Progenitor cell of endocrine pancreas (in vitro differentiated cells): Measurements from ENCODE around the gene TM9SF1. TPM values are rescaled to one million over a fixed set of nuclear protein-coding genes. Genes with fewer than 3 reads are reported as not detected.
"Not testable (repeated sequence)": the region's sequence is repeated elsewhere in the genome, so short reads cannot be mapped to it uniquely, and the experiment has no call there.

ENCODE experiments used
- DNase-seq: peaks from one replicate; pipeline ENCODE4 v3.0.0; 2021; ENCODE audit warnings: low spot score; ENCODE audit not compliant: unreplicated experiment
- H3K27ac Mint-ChIP-seq: 2 replicates; pipeline ENCODE4 v1.8.0; 2021; ENCODE audit warnings: mild to moderate bottlenecking, moderate library complexity, mixed read lengths
- H3K27me3 Mint-ChIP-seq: 2 replicates; pipeline ENCODE4 v1.8.0; 2021; ENCODE audit warnings: mixed read lengths
- H3K36me3 Mint-ChIP-seq: 2 replicates; pipeline ENCODE4 v1.8.0; 2022; ENCODE audit warnings: mixed read lengths; ENCODE audit not compliant: insufficient read depth
- H3K4me1 Mint-ChIP-seq: 2 replicates; pipeline ENCODE4 v1.8.0; 2021; ENCODE audit warnings: low read depth, mixed read lengths
- H3K4me3 Mint-ChIP-seq: 2 replicates; pipeline ENCODE4 v1.8.0; 2021; ENCODE audit warnings: low read depth, mild to moderate bottlenecking, moderate library complexity, mixed read lengths
- H3K9me3 Mint-ChIP-seq: 2 replicates; pipeline ENCODE4 v1.8.0; 2021; ENCODE audit warnings: low read depth, mixed read lengths
- total RNA-seq: library from RNA; stranded (reverse); gene quantifications from 2 replicates; pipeline ENCODE4 v1.2.1, GENCODE V29; 2021
- TF ChIP-seq, protein P1 (sequence below): fragments of 200-600 bp; sonication (generic); IDR thresholded peaks from one replicate; pipeline ENCODE4 v1.5.0; 2021; ENCODE audit warnings: antibody characterized with exemption, mild to moderate bottlenecking; ENCODE audit not compliant: unreplicated experiment

TM9SF1 gene
- total RNA-seq, 1 donor from 2014 or later = 56.2 TPM

DNA sequence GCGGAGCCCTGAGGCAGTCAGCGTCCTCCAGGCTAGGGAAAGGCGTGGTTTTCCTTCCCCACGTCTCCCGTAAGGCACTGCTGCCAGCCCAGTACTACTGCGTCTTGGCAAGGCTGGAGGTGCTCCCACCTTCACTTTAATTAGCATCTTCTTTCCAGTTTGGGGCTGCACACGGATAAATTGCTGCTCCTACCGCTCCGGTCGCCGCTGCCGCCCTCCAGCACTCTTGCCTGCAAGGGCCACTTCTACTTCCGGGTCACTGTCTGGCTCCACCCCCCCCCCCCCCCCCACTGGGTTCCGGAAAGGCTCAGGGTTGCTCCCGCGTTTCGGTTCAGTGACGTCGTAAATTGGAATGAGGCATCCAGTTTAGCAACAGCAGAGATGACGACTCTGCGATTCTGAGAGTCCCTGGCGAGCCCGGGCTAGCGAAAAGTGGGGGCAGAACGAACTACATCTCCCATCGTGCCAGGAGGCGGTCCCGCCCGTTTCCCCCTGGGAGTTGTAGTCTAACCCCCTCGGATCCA lies 36.9 kb upstream of the TM9SF1 start, which contains the start of gene NEDD8:
NEDD8 (minus strand) TSS at position 247 of the 524 bp plus-strand sequence; CDS start at position 147, 100 bp downstream.
- TF ChIP-seq, protein P1, sequence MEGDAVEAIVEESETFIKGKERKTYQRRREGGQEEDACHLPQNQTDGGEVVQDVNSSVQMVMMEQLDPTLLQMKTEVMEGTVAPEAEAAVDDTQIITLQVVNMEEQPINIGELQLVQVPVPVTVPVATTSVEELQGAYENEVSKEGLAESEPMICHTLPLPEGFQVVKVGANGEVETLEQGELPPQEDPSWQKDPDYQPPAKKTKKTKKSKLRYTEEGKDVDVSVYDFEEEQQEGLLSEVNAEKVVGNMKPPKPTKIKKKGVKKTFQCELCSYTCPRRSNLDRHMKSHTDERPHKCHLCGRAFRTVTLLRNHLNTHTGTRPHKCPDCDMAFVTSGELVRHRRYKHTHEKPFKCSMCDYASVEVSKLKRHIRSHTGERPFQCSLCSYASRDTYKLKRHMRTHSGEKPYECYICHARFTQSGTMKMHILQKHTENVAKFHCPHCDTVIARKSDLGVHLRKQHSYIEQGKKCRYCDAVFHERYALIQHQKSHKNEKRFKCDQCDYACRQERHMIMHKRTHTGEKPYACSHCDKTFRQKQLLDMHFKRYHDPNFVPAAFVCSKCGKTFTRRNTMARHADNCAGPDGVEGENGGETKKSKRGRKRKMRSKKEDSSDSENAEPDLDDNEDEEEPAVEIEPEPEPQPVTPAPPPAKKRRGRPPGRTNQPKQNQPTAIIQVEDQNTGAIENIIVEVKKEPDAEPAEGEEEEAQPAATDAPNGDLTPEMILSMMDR = no peak
- Mint-ChIP-seq H3K9me3 (no peaks in the 10 kb centered on the region), H3K4me1 (peaks cover 17% of the 10 kb centered on the region), H3K4me3 (peak within 1 kb of the TSS; percentile 98), H3K27me3 (no peaks in the 10 kb centered on the region), H3K36me3 (peaks cover 8% of the 10 kb centered on the region), H3K27ac (peak within 1 kb of the TSS; percentile 97)
- DNase-seq = peak; percentile 50

DNA sequence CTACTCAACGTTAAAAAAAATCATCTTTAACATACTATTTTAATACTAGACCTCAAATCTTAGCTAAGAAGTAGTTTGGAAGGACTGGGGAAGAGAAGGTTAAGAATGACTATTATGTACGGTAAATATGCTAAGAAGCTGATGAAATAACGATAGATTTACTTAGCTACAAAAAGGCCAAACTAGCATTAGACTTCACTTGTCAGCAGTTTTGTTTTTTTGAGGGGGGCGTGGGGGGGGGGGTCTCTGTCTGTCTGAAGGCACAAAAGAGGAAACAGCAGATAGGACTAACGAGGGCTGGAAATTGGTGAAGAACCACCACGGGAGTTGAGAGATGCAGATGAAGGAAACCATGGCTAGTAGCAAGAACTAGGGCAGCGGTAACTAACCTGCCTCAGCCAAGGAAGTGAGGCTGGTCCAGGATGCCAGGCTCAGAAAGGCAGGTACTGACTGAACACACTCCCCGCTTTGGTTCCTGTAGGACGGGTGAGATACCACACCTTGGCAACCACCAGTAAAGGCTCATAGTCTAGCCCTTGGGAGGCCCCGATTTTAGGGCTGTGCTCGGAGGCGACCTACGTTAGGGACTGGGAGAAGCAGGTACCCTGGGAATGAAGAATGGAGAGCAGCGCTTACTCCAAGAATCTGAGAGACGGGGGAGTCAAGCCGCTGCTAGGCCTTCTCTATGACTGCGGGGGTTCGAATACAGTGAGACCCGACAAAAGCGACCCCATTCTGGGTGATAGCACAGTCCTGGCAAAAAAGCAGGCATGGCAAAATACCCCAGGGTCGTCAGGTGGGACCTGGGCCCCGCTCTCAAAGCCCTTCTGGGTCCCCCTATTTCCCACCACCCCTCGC lies 36.3 kb upstream of the TM9SF1 start:
- Mint-ChIP-seq H3K36me3 (peaks cover 6% of the 10 kb centered on the region), H3K27me3 (no peaks in the 10 kb centered on the region), H3K4me1 (peaks cover 17% of the 10 kb centered on the region), H3K9me3 (no peaks in the 10 kb centered on the region), H3K27ac (peak overlapping the region; percentile 97), H3K4me3 (peak overlapping the region; percentile 98)
- no peak for DNase-seq
- TF ChIP-seq, protein P1 = no peak

DNA sequence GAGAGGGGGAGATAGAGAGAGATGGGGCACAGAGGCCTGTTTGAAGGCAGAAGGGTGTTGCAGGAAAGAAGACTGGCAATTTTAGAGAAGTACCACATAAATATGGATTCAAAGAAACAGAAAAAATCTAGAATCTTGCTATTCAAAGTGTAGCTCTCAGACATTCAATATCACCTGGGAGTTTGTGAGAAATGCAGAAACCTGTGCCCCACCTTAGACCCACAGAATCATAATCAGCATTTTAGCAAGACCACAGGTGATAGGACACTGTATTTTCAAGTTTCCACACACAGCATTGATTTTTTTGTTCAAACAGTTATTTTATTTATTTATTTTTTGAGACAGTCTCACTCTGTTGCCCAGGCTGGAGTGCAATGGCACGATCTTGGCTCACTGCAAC lies 33.7 kb upstream of the TM9SF1 start:
- H3K27me3 Mint-ChIP-seq = no peaks in the 10 kb centered on the region
- TF ChIP-seq, protein P1 = no peak
- peaks cover 14% of the 10 kb centered on the region for H3K4me1 Mint-ChIP-seq
- no peaks in the 10 kb centered on the region for H3K36me3 Mint-ChIP-seq
- no peak overlapping the region for H3K4me3 Mint-ChIP-seq
- no peaks in the 10 kb centered on the region for H3K9me3 Mint-ChIP-seq
- DNase-seq = no peak
- H3K27ac Mint-ChIP-seq = no peak overlapping the region

DNA sequence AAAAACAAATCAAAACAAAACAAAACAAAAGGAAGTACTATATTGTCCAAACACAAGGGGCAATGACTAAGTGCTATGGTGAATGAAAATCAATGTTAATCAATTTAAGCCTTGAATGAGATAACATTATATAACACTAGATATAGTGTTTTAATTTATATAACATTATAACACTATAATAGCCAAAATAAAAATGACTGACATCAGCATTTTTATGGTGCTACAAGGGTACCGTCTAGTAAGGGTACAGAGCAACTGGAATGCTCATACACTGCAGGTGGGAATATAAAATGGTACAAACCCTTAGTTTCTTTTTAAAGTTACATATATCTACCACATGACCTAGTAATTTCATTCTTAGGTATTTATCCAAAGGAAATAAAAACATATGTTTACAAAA lies 31.2 kb upstream of the TM9SF1 start:
- no peak for DNase-seq
- Mint-ChIP-seq H3K27me3 (no peaks in the 10 kb centered on the region), H3K9me3 (no peaks in the 10 kb centered on the region), H3K27ac (no peak overlapping the region), H3K4me3 (no peak overlapping the region), H3K36me3 (no peaks in the 10 kb centered on the region), H3K4me1 (peaks cover 6% of the 10 kb centered on the region)
- TF ChIP-seq, protein P1 = no peak

DNA sequence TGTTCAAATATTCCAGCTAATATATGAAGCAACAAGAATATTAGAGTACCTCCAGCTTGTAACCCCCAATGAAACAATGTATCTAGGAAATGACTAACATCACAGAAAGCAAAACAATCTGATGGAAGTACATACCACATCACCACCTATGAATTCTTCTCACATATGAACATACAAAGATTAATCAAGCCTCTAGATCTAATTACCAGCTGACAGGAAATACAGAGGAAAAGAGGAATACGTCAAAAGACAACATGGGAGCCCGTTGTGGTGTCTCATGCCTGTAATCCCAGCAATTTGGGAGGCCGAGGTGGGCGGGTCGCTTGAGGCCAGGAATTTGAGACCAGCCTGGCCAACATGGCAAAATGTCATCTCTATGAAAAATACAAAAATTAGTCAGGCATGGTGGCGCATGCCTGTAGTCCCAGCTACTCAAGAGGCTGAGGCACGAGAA lies 29.4 kb upstream of the TM9SF1 start:
- no peak overlapping the region for H3K4me3 Mint-ChIP-seq
- H3K27me3 Mint-ChIP-seq = no peaks in the 10 kb centered on the region
- H3K9me3 Mint-ChIP-seq = no peaks in the 10 kb centered on the region
- peak overlapping the region; percentile 10 for H3K27ac Mint-ChIP-seq
- no peaks in the 10 kb centered on the region for H3K4me1 Mint-ChIP-seq
- TF ChIP-seq, protein P1 = no peak
- DNase-seq = no peak
- no peaks in the 10 kb centered on the region for H3K36me3 Mint-ChIP-seq

DNA sequence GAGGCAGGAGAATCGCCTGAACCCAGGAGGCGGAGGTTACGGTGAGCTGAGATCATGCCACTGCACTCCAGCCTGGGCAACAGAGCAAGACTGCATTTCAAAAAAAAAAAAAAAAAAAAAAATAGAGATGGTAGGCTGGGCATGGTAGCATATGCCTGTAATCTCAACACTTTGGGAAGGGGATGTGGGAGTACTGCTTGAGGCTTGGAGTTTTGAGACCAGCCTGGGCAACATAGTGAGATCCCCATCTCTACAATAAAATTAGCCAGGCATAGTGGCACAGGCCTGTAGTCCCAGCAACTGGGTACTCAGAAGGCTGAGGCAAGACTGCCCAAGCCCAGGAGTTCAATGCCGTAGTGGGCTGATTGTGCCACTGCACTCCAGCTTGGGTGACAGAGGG lies 27.7 kb upstream of the TM9SF1 start:
- H3K36me3 Mint-ChIP-seq, H3K27ac Mint-ChIP-seq, DNase-seq, H3K4me3 Mint-ChIP-seq, H3K9me3 Mint-ChIP-seq, H3K4me1 Mint-ChIP-seq, H3K27me3 Mint-ChIP-seq: not testable (repeated sequence)
